GM19452 (cell line): ENCODE data around the gene STX5.
"Not testable (repeated sequence)": the region's sequence is repeated elsewhere in the genome, so short reads cannot be mapped to it uniquely, and the experiment has no call there.

Experiments
- ATAC-seq: cut with Tn5 transposase; IDR thresholded peaks from one replicate; pipeline ENCODE4 v1.9.1; 2021; ENCODE audit not compliant: unreplicated experiment

STX5 gene

GRCh38 chr11:62786318-62787004 lies 45.4 kb downstream of the STX5 start:
- ATAC-seq = peak; percentile 57

GRCh38 chr11:62782753-62783152 lies 49.1 kb downstream of the STX5 start:
- ATAC-seq = no peak

- ATAC-seq = no peak
Observed at GRCh38 chr11:62778441-62778840, 53.4 kb downstream of the STX5 start.

- ATAC-seq = no peak
Observed at GRCh38 chr11:62777389-62777788, 54.5 kb downstream of the STX5 start.

- ATAC-seq = no peak
Observed at GRCh38 chr11:62775646-62776045, 56.2 kb downstream of the STX5 start.

GRCh38 chr11:62774407-62774806 lies 57.4 kb downstream of the STX5 start:
- no peak for ATAC-seq

GRCh38 chr11:62771144-62772021 lies 60.5 kb downstream of the STX5 start, which contains the start of gene TAF6L:
Gene TAF6L (plus strand): TSS chr11:62771396. CDS start chr11:62775784, 4,388 bp downstream.
- ATAC-seq = peak; percentile 82

- peak; percentile 12 for ATAC-seq
Observed at GRCh38 chr11:62770778-62771143, 61.1 kb downstream of the STX5 start.

- not testable (repeated sequence) for ATAC-seq
Observed at GRCh38 chr11:62760867-62761227, 71.0 kb downstream of the STX5 start.

GRCh38 chr11:62757846-62758788 lies 73.7 kb downstream of the STX5 start:
- no peak for ATAC-seq
